Femur (tissue), 1 donor: ENCODE results near the gene LYZL6.

Source experiments
- DNase-seq: peaks from one replicate; pipeline ENCODE4 v3.0.0-alpha.2; 2017

The LYZL6 gene

GRCh38 chr17:35943537-35943936, at the start of gene LYZL6:
TSS of gene LYZL6 (minus strand) at chr17:35943713. CDS start at chr17:35939356, 4,357 bp downstream.
- DNase-seq, result no peak

- no peak for DNase-seq
Observed at GRCh38 chr17:35991075-35991474, 47.6 kb upstream of the LYZL6 start.

DNA sequence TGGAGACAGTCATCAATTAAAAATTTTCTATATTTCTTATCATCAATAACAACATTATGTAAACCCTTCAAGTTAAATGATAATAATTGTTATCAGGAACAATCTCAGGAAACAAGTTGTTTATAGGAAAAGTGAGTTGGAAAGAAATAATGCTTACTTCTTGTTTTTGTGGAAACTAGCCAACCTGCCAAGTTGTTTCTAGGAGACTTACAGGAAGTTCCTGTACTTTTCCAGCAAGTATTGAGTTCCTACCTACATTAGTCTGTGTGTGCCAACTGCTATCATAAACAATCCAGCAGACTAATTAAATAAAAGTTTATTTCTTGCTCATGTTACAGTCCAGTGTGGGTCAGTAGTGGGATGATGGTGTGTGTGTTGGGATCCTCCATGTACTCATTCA, 44.7 kb upstream of the LYZL6 start:
- no peak for DNase-seq

GRCh38 chr17:35986643-35987042, 43.1 kb upstream of the LYZL6 start, which contains the start of gene CCL14:
TSS of gene CCL14 (minus strand) at chr17:35986729. CDS start at chr17:35986649, 80 bp downstream.
- DNase-seq, result no peak

DNA sequence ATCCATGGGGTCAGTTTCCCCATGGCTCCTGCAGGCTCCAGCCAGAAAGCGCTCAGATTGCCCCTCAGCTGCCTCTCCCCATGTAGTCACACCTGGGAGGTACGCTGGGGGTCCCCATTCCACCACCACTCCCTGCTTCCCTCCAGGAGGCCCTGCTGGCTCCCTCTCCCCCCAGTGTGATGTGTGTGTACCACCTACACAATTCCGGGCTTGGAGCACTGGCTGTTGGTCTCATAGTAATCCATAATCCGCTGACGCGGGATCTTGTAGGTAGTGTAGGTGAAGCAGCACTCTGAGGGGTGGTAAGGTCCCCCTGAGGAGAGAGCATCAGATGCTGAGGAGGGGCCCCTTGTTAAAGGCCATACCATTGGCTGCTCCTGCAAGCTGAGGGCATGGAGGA, 40.6 kb upstream of the LYZL6 start:
- DNase-seq, result no peak

DNA sequence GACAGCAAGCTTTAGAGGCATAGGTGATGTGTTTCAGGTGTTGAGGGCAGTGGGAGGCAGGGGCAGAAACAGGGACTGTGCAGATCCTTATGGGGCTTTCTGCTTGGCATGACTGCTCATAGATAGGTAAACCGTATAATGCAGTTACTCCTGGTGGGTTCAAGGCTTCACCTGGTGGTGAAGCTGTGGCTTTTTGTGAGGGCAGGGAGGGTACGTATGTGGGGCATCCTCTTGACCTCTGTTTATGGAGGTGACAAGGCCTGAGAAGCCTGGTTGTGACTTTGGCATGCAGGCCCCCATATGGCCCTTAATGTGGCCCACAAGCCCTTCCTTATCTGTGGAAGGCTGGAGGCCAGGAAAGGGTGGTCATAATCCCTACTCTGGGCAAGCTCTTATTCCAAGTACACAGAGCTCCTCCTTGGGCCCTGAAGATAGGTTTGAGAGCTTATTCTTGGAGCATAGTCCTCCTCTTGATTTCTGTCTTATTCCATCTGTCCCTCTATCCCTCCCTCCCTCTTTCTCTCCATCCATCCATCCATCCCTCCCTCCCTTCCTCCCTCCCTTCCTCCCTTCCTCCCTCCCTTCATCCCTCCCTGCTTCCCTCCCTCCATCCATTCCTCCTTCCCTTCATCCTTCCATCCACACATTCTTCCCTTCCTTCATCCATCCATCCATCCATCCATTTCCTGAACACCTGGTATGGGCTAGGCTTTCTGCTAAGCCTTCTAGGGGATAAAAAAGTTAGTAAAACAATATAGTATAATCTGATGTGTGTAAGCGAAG, 39.1 kb upstream of the LYZL6 start:
- no peak for DNase-seq

- no peak for DNase-seq
Observed at GRCh38 chr17:35981908-35982330, 38.4 kb upstream of the LYZL6 start.

DNA sequence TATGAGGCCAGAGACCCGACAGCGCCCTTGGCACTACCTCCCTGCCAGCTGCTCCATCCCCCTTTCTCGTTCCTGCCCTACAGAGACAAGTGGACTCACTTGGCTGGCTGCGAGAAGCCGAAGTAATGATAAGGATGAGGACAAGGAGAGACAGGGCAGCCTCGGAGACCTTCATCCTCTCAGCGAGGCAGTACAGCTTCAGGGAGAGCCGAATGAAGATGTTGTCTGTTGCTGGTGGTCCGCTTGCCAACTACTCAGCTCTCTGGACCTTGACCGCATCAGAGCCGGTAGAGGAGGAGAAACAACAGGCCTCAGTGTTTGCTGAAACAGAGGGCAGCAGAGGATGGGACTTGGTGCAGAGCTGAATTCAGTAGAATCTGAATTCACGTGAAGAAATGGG, 37.7 kb upstream of the LYZL6 start, which contains the start of gene CCL16:
Gene CCL16, minus strand, starts transcription at position 252 of the 400 bp plus-strand sequence. Its CDS starts 77 bp downstream, at position 175.
- DNase-seq, result no peak

DNA sequence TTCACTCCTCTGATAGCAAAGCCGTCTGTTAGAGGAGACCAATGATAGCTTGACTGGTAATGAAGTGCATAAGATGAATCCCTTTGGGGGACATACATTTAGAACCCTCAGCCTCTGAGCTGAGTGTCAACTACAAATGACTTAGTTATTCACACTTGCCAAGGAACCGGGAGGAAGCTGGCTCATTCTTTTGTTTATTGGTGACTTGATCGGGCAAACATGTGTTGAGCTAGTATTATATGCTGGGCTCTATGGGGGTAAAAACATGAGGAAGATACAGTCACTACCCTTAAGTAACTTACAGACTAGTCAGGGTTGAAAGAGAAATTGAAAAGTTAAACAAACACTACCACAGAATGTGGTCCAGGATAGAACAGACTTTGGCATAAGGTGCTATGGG, 34.8 kb upstream of the LYZL6 start:
- no peak for DNase-seq

- DNase-seq, result no peak
Observed at GRCh38 chr17:35977509-35977908, 34.0 kb upstream of the LYZL6 start.

DNA sequence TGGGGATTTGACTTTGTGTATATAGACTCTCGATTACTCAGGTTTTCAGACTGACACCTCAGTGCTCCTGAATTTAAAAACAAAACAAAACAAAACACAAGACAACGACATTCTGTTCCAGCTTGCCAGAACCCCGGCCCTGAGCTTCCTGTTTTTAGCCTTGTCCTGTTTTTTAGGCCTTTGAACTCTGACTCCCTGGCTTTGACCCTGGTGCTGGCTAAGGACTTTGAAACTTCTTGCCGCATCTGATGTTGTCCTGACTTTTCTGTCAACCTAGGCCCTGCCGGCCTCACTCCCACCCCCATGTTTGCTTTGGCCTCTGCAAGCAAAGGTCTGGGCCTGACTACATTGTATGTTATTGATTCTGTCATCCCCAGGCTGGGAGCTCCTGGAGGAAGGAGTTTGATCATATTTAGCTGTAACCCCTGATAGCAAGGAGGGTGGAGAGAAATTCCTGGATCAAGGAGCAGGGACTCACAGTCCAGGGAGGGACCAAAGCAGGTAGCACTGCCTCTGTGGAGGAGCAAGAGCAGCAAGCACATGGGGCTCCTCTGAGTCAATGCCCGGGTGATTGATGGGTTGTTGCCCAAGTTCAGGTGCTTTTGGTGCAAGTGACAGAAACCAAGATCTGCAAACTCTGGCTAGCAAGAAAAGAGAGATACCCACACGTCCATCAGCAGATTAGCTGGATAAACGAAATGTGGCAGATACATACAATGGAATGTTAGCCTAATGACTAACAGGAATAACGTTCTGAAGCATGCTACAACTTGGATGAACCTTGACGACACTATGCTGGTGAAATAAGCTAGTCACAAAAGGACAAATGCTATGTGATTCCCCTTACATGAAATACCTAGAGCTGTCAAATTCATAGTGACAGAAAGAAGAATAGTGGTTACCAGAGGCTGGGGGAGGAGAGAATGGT, 30.1 kb upstream of the LYZL6 start:
- no peak for DNase-seq

- DNase-seq, result no peak
Observed at GRCh38 chr17:35972945-35973332, 29.4 kb upstream of the LYZL6 start.

- no peak for DNase-seq
Observed at GRCh38 chr17:35972535-35972934, 29.0 kb upstream of the LYZL6 start.

DNA sequence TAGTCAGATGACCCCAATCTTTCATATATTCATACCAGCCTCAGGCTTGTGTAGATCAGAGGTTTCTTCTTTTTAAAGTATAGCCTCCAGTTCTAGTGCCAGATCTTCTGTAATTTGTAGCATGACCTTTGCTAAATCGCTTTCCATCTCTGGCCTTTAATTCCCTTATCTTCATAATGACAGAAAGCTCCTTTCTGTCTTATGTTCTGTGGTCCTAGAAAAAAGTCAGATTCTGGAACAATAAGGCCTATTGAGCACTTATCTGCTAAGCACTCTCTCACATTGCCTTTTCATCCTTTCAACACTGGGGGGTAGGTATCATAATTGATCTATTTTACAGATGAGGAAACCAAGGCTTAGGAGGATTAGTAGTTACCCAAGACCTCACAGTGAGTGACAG, 28.6 kb upstream of the LYZL6 start:
- no peak for DNase-seq

DNA sequence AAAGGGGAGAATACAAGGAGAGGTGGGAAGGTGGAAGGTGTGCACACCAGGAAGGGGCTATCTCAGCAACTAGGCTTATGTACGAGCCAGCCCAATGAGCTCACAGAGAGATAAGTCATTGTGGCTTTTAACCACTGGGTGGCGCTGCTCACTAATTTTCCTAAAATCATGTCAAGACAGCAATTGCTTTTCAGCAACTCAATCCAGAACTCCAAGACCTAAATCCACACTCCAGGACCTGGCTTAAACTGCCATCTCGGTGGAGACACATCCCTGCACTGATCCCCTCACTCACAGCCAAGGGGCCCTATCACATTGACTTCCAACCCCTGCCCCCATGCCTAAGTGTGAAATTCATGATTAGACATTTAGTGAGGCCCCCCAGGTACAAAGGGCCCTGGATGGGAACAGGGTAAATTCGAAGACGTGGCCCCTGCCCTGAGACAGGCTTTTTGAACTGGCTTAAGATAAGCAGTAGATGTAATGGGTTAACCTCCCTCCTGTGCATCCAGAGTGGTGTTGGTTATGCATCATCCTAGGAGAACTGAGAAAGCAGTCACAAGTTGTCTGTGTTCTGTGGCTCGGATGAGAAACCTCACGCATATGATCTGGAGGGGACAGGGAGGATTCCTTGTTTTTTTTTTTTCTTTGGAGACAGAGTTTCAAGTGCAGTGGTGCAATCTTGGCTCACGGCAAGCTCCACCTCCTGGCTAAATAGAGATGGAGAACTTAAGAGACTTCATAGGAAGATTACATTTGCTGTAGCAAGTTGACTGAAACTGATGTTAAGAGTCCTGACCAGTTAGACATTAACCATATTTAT, 26.3 kb upstream of the LYZL6 start:
- DNase-seq, result peak; percentile 84

DNA sequence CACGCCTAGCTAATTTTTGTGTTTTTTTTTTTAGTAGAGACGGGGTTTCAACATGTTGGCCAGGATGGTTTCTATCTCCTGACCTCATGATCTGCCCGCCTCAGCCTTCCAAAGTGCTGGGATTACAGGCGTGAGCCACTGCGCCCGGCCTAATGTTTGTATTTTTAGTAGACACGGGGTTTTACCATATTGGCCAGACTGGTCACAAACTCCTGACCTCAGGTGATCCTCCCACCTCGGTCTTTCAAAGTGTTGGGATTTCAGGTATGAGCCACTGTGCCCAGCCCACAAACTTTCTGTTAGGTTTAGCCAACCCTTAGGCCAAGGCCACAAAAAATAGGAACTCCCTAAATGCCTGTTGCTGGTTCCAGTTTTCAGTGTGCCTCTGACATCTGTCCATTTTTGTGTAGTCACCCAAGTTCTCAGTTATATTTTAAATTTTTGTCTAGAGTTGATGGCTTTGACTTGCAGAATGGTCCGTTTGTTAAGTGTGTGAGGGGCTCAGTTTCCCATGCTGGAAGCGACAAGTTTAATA, 25.1 kb upstream of the LYZL6 start:
- DNase-seq, result no peak

DNA sequence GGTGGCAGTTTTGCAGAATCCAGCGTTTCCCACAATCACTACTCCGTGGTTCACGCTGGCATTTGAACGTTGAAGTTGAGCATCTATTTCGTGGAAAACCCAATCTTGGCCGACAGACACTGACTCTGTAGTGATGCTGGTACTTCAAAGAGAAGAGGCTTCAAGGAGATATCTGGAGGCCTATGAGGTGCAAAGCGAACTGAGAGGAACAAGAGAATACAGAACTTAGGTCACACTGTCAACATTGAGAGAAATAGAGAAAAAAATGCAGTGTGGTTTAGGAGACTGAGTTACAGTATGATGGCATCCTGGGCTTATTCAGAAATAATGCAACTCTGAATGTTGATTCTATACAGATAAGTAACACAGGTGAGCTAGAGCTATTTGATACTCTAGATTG, 21.8 kb upstream of the LYZL6 start:
- no peak for DNase-seq

DNA sequence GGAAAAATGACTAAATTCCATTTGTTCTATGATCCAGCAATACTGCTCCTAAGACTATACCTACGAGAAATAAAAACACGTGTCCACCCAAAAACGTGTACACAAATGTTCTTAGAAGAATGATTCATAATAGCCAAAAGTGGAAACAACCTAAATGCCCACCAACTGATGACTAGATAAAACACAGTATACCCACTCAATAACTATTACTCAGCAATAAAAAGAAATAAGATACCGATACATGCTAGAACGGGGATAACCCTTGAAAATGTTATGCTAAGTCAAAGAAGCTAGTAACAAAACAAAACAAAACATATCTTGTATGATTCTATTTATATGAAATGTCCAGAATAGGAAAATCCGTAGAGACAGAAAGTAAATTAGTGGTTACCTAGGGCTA, 20.1 kb upstream of the LYZL6 start:
- no peak for DNase-seq

- no peak for DNase-seq
Observed at GRCh38 chr17:35953720-35954119, 10.2 kb upstream of the LYZL6 start.

- DNase-seq, result no peak
Observed at GRCh38 chr17:35949401-35949800, 5.9 kb upstream of the LYZL6 start.

DNA sequence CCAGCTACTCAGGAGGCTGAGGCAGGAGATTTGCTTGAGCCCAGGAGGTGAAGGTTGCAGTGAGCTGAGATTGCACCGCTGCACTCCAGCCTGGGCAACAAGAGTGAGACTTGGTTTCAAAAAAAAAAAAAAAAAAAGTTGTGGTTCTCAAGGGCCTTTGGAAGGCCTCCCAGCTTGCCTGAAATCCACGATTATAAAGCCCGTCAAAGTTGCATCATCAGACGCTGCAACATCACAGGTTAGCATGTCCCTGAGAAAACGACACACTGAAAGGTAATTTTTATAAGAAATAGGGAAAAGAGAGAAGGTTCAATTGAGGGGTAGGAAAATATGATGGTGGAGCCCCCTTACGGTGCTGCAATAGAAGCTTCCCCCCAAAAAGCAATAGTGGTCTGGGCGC, 4.6 kb upstream of the LYZL6 start:
- no peak for DNase-seq

DNA sequence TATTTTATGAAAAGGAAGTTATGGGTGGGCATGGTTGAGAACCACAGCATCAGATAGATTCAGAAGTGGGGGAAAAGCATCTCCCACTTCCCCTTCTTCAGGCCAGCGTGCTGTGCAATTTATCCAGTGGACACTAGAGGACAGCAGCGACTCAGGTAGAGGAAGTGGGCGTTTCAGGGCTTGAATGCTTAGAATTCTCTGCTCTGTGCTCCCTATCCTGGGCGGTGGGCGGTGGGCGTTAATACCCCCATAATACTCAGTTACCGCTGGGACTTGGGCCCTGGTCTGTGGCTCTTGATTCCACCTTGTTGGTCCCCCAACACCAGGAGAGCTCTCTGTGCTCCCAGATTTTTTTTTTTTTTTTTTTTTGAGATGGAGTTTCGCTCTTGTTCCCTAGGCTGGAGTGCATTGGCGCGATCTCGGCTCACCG, 3.7 kb upstream of the LYZL6 start:
- peak; percentile 43 for DNase-seq

DNA sequence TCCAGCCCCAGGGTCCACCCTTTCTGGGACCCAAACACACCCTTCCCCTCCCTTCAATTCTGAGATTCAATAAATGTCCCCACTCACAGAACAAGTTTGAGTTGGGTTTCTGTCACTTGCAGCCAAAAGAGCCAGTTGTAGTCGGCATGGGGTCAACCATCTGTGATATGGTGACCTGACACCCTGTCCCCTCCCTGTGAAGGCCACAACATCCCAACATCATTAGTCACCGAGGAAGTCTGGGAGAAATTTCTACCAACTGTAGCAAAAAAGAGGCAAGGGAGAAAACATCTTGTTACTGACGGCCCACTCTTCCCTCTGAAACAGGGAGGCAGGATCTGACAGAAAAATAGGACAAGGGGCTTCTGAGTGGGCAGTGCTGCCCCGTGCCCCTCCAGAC, 638 bp upstream of the LYZL6 start:
- no peak for DNase-seq
